ENCODE measurements around the gene AOPEP.

- TF ChIP-seq CTCF (IDR thresholded peaks at IDR 0.05), result no peak
- TF ChIP-seq EZH2phosphoT487 (IDR thresholded peaks at IDR 0.05), result no peak
Measured at GRCh38 chr9:94892675-94893074, 166.2 kb downstream of the AOPEP start.
